Nephron progenitor cell (in vitro differentiated cells): ENCODE data around the gene PTPN20.

Source experiments
- DNase-seq: peaks from one replicate; pipeline ENCODE4 v3.0.0; 2021
- H3K27ac Mint-ChIP-seq: 2 replicates; pipeline ENCODE4 v1.8.0; 2021; ENCODE audit warnings: mild to moderate bottlenecking, moderate library complexity, mixed read lengths
- H3K27me3 Mint-ChIP-seq: 2 replicates; pipeline ENCODE4 v1.8.0; 2021; ENCODE audit warnings: mild to moderate bottlenecking, low read depth, mixed read lengths; ENCODE audit not compliant: poor library complexity
- H3K36me3 Mint-ChIP-seq: 2 replicates; pipeline ENCODE4 v1.8.0; 2021; ENCODE audit warnings: low read depth, mixed read lengths
- H3K4me1 Mint-ChIP-seq: 2 replicates; pipeline ENCODE4 v1.8.0; 2021; ENCODE audit warnings: mixed read lengths
- H3K4me3 Mint-ChIP-seq: 2 replicates; pipeline ENCODE4 v1.8.0; 2021; ENCODE audit warnings: mild to moderate bottlenecking, moderate library complexity, mixed read lengths
- H3K9me3 Mint-ChIP-seq: 2 replicates; pipeline ENCODE4 v1.8.0; 2021; ENCODE audit warnings: mild to moderate bottlenecking, moderate library complexity, mixed read lengths
- CTCF ChIP-seq: fragments of 200-600 bp; sonication (generic); IDR thresholded peaks from 2 replicates; pipeline ENCODE4 v1.5.0; 2021; ENCODE audit warnings: antibody characterized with exemption

The PTPN20 gene

GRCh38 chr10:47023237-47024045 is 112.2 kb downstream of the PTPN20 start:
- Mint-ChIP-seq H3K4me1 (peaks cover 25% of the 10 kb centered on the region), H3K27ac (no peak overlapping the region), H3K27me3 (peaks cover under 1% of the 10 kb centered on the region), H3K4me3 (peak overlapping the region; percentile 4), H3K9me3 (no peaks in the 10 kb centered on the region), H3K36me3 (no peaks in the 10 kb centered on the region)
- no peak for TF ChIP-seq CTCF
- no peak for DNase-seq

GRCh38 chr10:47024046-47024322 is 112.8 kb downstream of the PTPN20 start:
- no peak for TF ChIP-seq CTCF
- Mint-ChIP-seq H3K36me3 (no peaks in the 10 kb centered on the region), H3K27me3 (peaks cover 6% of the 10 kb centered on the region), H3K4me1 (peaks cover 25% of the 10 kb centered on the region), H3K27ac (no peak overlapping the region), H3K4me3 (no peak overlapping the region), H3K9me3 (no peaks in the 10 kb centered on the region)
- DNase-seq: no peak

- Mint-ChIP-seq H3K9me3 (no peaks in the 10 kb centered on the region), H3K4me1 (peaks cover 25% of the 10 kb centered on the region), H3K27me3 (peaks cover 7% of the 10 kb centered on the region), H3K36me3 (no peaks in the 10 kb centered on the region), H3K4me3 (no peak overlapping the region), H3K27ac (no peak overlapping the region)
- DNase-seq: peak; percentile 77
- peak; percentile 86 for TF ChIP-seq CTCF
Observed at GRCh38 chr10:47024399-47025252, 113.4 kb downstream of the PTPN20 start.

- no peak for DNase-seq
- Mint-ChIP-seq H3K9me3 (no peaks in the 10 kb centered on the region), H3K36me3 (no peaks in the 10 kb centered on the region), H3K4me1 (peaks cover 25% of the 10 kb centered on the region), H3K4me3 (no peak overlapping the region), H3K27ac (no peak overlapping the region), H3K27me3 (peaks cover 7% of the 10 kb centered on the region)
- TF ChIP-seq CTCF: no peak
Observed at GRCh38 chr10:47025253-47025539, 114.0 kb downstream of the PTPN20 start.

GRCh38 chr10:47025540-47026300 is 114.5 kb downstream of the PTPN20 start:
- TF ChIP-seq CTCF: no peak
- Mint-ChIP-seq H3K4me1 (peaks cover 25% of the 10 kb centered on the region), H3K36me3 (no peaks in the 10 kb centered on the region), H3K9me3 (no peaks in the 10 kb centered on the region), H3K4me3 (no peak overlapping the region), H3K27me3 (peaks cover 11% of the 10 kb centered on the region), H3K27ac (no peak overlapping the region)
- DNase-seq: no peak
